Measurements from ENCODE around the gene APBA2.
"Not testable (repeated sequence)": the region's sequence is repeated elsewhere in the genome, so short reads cannot be mapped to it uniquely, and the experiment has no call there.

DNA sequence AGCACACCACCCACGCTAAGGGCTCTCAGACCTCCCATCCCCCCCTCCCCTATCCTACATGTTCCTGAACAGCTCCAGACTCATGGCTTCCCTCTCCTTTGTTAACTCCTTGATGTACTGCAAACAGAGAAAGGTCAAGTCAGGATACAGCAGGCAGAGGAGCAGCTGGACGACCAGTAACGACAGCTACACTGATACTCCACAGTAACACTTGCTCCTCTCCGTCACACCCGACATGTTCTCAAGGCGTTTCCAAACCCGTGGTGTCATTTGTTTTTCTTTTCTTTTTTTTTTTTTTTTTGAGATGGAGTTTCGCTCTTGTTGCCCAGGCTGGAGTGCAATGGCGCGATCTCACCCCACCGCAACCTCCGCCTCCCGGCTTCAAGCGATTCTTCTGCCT, 41.6 kb upstream of the APBA2 start:
- not testable (repeated sequence) for TF ChIP-seq CTCF, POLR2A (IDR thresholded peaks at IDR 0.05)
